ENCODE measurements around the gene CBX2. TPM values are rescaled to one million over a fixed set of nuclear protein-coding genes. Genes with fewer than 3 reads are reported as not detected.

The CBX2 gene
- total RNA-seq, 1 donor from 2014 or later: 53.5 TPM

GRCh38 chr17:79788989-79789942 is 11.3 kb downstream of the CBX2 start:
- Histone ChIP-seq H3K9me3 (ENCODE audit: low read depth) (no peaks in the 10 kb centered on the region), H3K36me3 (no peaks in the 10 kb centered on the region), H3K79me2 (ENCODE audit: low read depth) (no peaks in the 10 kb centered on the region), H3K9ac (no peak overlapping the region), H3K27ac (no peak overlapping the region), H3K4me2 (peak overlapping the region; percentile 85), H4K20me1 (ENCODE audit: low read depth) (peaks cover 93% of the 10 kb centered on the region), H3K4me1 (peaks cover 34% of the 10 kb centered on the region), H3K4me3 (peak overlapping the region; percentile 54), H3K27me3 (peaks cover 73% of the 10 kb centered on the region), H2AFZ (replicated peaks) (peak overlapping the region; percentile 66), H3F3A (ENCODE audit: low read depth) (peaks cover 76% of the 10 kb centered on the region)
- Mint-ChIP-seq H3K9me3 (no peaks in the 10 kb centered on the region), H3K27ac (no peak overlapping the region), H3K27me3 (ENCODE audit: insufficient read depth, low read depth) (peaks cover 46% of the 10 kb centered on the region), H3K36me3 (peaks cover 8% of the 10 kb centered on the region), H3K4me3 (peak overlapping the region; percentile 78), H3K4me1 (peaks cover 46% of the 10 kb centered on the region)
- TF ChIP-seq, protein P1, sequence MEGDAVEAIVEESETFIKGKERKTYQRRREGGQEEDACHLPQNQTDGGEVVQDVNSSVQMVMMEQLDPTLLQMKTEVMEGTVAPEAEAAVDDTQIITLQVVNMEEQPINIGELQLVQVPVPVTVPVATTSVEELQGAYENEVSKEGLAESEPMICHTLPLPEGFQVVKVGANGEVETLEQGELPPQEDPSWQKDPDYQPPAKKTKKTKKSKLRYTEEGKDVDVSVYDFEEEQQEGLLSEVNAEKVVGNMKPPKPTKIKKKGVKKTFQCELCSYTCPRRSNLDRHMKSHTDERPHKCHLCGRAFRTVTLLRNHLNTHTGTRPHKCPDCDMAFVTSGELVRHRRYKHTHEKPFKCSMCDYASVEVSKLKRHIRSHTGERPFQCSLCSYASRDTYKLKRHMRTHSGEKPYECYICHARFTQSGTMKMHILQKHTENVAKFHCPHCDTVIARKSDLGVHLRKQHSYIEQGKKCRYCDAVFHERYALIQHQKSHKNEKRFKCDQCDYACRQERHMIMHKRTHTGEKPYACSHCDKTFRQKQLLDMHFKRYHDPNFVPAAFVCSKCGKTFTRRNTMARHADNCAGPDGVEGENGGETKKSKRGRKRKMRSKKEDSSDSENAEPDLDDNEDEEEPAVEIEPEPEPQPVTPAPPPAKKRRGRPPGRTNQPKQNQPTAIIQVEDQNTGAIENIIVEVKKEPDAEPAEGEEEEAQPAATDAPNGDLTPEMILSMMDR (IDR thresholded peaks at IDR 0.05): no peak
- TF ChIP-seq EZH2phosphoT487 (IDR thresholded peaks at IDR 0.05) (no peak), EZH2 (IDR thresholded peaks at IDR 0.05) (no peak)
- peak; percentile 91 for DNase-seq (ENCODE audit: low spot score)

- H3F3A ChIP-seq (ENCODE audit: low read depth): peaks cover 76% of the 10 kb centered on the region
- H3K4me3 ChIP-seq: peak overlapping the region; percentile 54
- peaks cover 93% of the 10 kb centered on the region for H4K20me1 ChIP-seq (ENCODE audit: low read depth)
- peaks cover 38% of the 10 kb centered on the region for H3K4me1 ChIP-seq
- no peak overlapping the region for H3K27ac ChIP-seq
- peaks cover 49% of the 10 kb centered on the region for H3K4me1 Mint-ChIP-seq
- TF ChIP-seq EZH2 (IDR thresholded peaks at IDR 0.05) (peak; percentile 89), EZH2phosphoT487 (IDR thresholded peaks at IDR 0.05) (peak; percentile 83)
- TF ChIP-seq, protein P1 (IDR thresholded peaks at IDR 0.05): peak; percentile 83
- H3K36me3 Mint-ChIP-seq: peaks cover 7% of the 10 kb centered on the region
- H3K79me2 ChIP-seq (ENCODE audit: low read depth): no peaks in the 10 kb centered on the region
- peak overlapping the region; percentile 66 for H2AFZ ChIP-seq (replicated peaks)
- H3K27me3 ChIP-seq: peaks cover 83% of the 10 kb centered on the region
- peak; percentile 84 for DNase-seq (ENCODE audit: low spot score)
- H3K27me3 Mint-ChIP-seq (ENCODE audit: insufficient read depth, low read depth): peaks cover 46% of the 10 kb centered on the region
- H3K4me2 ChIP-seq: peak overlapping the region; percentile 85
- no peaks in the 10 kb centered on the region for H3K9me3 Mint-ChIP-seq
- no peak overlapping the region for H3K27ac Mint-ChIP-seq
- no peaks in the 10 kb centered on the region for H3K9me3 ChIP-seq (ENCODE audit: low read depth)
- H3K4me3 Mint-ChIP-seq: peak overlapping the region; percentile 62
- no peak overlapping the region for H3K9ac ChIP-seq
- no peaks in the 10 kb centered on the region for H3K36me3 ChIP-seq
Observed at GRCh38 chr17:79789943-79790804, 12.2 kb downstream of the CBX2 start.

DNA sequence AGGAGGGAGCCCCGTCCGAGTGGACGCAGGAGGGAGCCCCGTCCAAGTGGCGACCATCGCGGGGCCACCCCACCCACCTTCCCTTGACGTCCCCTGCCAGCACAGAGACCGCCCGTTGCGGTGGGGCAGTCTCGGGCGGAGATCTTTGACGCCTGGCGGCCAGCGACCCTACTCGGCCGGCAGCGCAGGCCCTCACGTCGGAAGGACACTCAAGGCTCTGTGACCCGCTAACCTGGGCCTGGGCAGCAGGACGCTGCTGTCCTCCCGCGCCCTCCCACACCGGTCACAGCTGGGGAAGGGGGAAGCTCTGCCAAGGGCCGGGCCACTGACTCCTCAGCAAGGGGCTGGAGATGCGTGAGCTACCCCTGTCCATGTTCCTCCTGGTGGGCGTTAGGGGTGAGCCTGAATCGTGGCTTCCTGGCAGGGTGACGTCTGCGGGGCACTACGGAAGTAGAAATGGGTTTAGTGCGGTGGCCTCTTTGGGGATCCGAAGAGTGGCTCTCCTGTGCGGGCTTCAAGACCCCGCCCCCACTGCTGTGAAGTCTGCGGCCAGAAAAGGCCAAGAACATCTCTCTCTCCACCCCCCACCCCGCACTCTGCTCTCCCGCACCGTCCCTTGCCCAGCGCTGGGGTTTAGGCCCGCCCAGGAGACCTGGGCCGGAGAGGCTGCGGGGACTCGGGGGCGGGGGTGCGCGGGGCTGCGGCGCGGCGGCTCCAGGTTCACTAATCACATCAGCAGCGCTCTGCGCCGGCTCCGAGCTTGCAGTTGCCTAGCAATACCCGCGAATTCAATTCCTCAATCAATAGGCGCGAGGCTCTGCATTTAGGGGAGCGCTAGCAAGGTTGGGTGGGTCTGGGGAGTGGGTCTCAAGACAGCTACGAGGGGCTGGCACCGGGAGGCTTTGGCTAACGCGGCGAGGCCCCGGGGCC is 13.1 kb downstream of the CBX2 start:
- Histone ChIP-seq H3K4me3 (no peak overlapping the region), H4K20me1 (ENCODE audit: low read depth) (peaks cover 93% of the 10 kb centered on the region), H3K4me2 (peak overlapping the region; percentile 42), H3K9me3 (ENCODE audit: low read depth) (no peaks in the 10 kb centered on the region), H3K9ac (no peak overlapping the region), H2AFZ (replicated peaks) (no peak overlapping the region), H3K79me2 (ENCODE audit: low read depth) (peaks cover 3% of the 10 kb centered on the region), H3K27ac (no peak overlapping the region), H3K36me3 (no peaks in the 10 kb centered on the region), H3F3A (ENCODE audit: low read depth) (peaks cover 77% of the 10 kb centered on the region), H3K4me1 (peaks cover 42% of the 10 kb centered on the region), H3K27me3 (peaks cover 92% of the 10 kb centered on the region)
- peaks cover 48% of the 10 kb centered on the region for H3K27me3 Mint-ChIP-seq (ENCODE audit: insufficient read depth, low read depth)
- peak overlapping the region; percentile 72 for H3K4me3 Mint-ChIP-seq
- H3K27ac Mint-ChIP-seq: no peak overlapping the region
- peak; percentile 81 for DNase-seq (ENCODE audit: low spot score)
- TF ChIP-seq EZH2 (IDR thresholded peaks at IDR 0.05): peak; percentile 94
- peak; percentile 88 for TF ChIP-seq EZH2phosphoT487 (IDR thresholded peaks at IDR 0.05)
- TF ChIP-seq, protein P1 (IDR thresholded peaks at IDR 0.05): no peak
- no peaks in the 10 kb centered on the region for H3K9me3 Mint-ChIP-seq
- H3K4me1 Mint-ChIP-seq: peaks cover 54% of the 10 kb centered on the region
- H3K36me3 Mint-ChIP-seq: peaks cover 4% of the 10 kb centered on the region
